Measurements from ENCODE around the gene LTBP3. TPM values are rescaled to one million over a fixed set of nuclear protein-coding genes. Genes with fewer than 3 reads are reported as not detected.

LTBP3 gene
- polyA plus RNA-seq, 1 donor from 2014 or later = 4.6 TPM

DNA sequence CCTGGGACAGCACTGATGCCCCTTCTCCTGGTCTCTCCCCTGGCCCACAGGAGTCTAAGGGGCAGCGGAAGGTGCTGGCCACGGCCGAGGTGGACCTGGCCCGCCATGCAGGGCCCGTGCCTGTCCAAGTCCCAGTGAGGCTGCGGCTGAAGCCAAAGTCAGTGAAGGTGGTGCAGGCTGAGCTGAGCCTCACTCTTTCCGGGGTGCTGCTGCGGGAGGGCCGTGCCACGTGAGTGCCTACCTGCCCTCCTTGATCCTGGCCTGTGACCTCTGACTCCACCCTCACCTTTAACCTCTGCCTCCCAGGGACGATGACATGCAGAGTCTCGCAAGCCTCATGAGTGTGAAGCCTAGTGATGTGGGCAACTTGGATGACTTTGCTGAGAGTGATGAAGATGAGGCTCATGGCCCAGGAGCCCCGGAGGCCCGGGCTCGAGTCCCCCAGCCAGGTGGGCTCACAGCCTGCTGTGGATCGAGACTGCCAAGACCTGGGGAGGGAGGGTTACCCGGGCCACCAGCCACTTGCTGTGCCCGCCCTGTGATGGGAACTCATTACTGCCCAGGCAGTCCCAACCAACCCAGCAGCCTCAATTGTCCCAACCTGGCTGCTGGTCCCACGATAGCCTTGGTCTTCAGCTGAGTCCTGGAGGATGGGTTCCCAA, 22.0 kb upstream of the LTBP3 start:
- Histone ChIP-seq H3K4me3 (ENCODE audit: low read length) (no peak overlapping the region), H3K4me2 (ENCODE audit: low read length) (no peak overlapping the region), H2AFZ (ENCODE audit: low read depth, low read length) (no peak overlapping the region), H3F3A (ENCODE audit: insufficient read depth, low read length, poor library complexity, severe bottlenecking) (no peaks in the 10 kb centered on the region), H3K79me2 (replicated peaks; ENCODE audit: insufficient read depth, low read length) (peaks cover 5% of the 10 kb centered on the region), H4K20me1 (ENCODE audit: insufficient read depth) (peaks cover under 1% of the 10 kb centered on the region), H3K27me3 (ENCODE audit: insufficient read depth, low read depth, low read length) (peaks cover 16% of the 10 kb centered on the region), H3K36me3 (ENCODE audit: insufficient read depth, low read length) (no peaks in the 10 kb centered on the region), H3K9me3 (ENCODE audit: low read length) (no peaks in the 10 kb centered on the region), H3K9me2 (ENCODE audit: insufficient read depth, low read length) (no peaks in the 10 kb centered on the region), H3K27ac (ENCODE audit: low read length) (no peak overlapping the region), H3K9ac (ENCODE audit: low read length) (no peak overlapping the region)
- TF ChIP-seq, protein P1, sequence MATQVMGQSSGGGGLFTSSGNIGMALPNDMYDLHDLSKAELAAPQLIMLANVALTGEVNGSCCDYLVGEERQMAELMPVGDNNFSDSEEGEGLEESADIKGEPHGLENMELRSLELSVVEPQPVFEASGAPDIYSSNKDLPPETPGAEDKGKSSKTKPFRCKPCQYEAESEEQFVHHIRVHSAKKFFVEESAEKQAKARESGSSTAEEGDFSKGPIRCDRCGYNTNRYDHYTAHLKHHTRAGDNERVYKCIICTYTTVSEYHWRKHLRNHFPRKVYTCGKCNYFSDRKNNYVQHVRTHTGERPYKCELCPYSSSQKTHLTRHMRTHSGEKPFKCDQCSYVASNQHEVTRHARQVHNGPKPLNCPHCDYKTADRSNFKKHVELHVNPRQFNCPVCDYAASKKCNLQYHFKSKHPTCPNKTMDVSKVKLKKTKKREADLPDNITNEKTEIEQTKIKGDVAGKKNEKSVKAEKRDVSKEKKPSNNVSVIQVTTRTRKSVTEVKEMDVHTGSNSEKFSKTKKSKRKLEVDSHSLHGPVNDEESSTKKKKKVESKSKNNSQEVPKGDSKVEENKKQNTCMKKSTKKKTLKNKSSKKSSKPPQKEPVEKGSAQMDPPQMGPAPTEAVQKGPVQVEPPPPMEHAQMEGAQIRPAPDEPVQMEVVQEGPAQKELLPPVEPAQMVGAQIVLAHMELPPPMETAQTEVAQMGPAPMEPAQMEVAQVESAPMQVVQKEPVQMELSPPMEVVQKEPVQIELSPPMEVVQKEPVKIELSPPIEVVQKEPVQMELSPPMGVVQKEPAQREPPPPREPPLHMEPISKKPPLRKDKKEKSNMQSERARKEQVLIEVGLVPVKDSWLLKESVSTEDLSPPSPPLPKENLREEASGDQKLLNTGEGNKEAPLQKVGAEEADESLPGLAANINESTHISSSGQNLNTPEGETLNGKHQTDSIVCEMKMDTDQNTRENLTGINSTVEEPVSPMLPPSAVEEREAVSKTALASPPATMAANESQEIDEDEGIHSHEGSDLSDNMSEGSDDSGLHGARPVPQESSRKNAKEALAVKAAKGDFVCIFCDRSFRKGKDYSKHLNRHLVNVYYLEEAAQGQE (IDR thresholded peaks at IDR 0.05; ENCODE audit: borderline replicate concordance) = no peak
- TF ChIP-seq EZH2 (IDR thresholded peaks at IDR 0.05; ENCODE audit: borderline replicate concordance, insufficient read depth, low read length, poor library complexity, severe bottlenecking) = no peak
- TF ChIP-seq SMC3 (conservative IDR thresholded peaks at IDR 0.05; ENCODE audit: poor library complexity) = no peak
- no peak for TF ChIP-seq TAF1 (IDR thresholded peaks at IDR 0.05; ENCODE audit: low read depth)
- TF ChIP-seq MXI1 (conservative IDR thresholded peaks at IDR 0.05; ENCODE audit: poor library complexity, severe bottlenecking) = no peak
- TF ChIP-seq, protein P2, sequence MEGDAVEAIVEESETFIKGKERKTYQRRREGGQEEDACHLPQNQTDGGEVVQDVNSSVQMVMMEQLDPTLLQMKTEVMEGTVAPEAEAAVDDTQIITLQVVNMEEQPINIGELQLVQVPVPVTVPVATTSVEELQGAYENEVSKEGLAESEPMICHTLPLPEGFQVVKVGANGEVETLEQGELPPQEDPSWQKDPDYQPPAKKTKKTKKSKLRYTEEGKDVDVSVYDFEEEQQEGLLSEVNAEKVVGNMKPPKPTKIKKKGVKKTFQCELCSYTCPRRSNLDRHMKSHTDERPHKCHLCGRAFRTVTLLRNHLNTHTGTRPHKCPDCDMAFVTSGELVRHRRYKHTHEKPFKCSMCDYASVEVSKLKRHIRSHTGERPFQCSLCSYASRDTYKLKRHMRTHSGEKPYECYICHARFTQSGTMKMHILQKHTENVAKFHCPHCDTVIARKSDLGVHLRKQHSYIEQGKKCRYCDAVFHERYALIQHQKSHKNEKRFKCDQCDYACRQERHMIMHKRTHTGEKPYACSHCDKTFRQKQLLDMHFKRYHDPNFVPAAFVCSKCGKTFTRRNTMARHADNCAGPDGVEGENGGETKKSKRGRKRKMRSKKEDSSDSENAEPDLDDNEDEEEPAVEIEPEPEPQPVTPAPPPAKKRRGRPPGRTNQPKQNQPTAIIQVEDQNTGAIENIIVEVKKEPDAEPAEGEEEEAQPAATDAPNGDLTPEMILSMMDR (IDR thresholded peaks at IDR 0.05; ENCODE audit: poor library complexity, severe bottlenecking) = no peak
- TF ChIP-seq RAD21 (conservative IDR thresholded peaks at IDR 0.05) = no peak
- TF ChIP-seq EP300 (conservative IDR thresholded peaks at IDR 0.05; ENCODE audit: poor library complexity, severe bottlenecking) = no peak
- no peak for TF ChIP-seq POLR2AphosphoS5 (IDR thresholded peaks at IDR 0.05)

- Histone ChIP-seq H3K9me2 (ENCODE audit: insufficient read depth, low read length) (no peaks in the 10 kb centered on the region), H4K20me1 (ENCODE audit: insufficient read depth) (peaks cover 7% of the 10 kb centered on the region), H3K79me2 (replicated peaks; ENCODE audit: insufficient read depth, low read length) (peaks cover 10% of the 10 kb centered on the region), H3F3A (ENCODE audit: insufficient read depth, low read length, poor library complexity, severe bottlenecking) (no peaks in the 10 kb centered on the region), H2AFZ (ENCODE audit: low read depth, low read length) (no peak overlapping the region), H3K4me2 (ENCODE audit: low read length) (no peak overlapping the region), H3K27me3 (ENCODE audit: insufficient read depth, low read depth, low read length) (peaks cover 13% of the 10 kb centered on the region), H3K27ac (ENCODE audit: low read length) (no peak overlapping the region), H3K9ac (ENCODE audit: low read length) (no peak overlapping the region), H3K4me3 (ENCODE audit: low read length) (no peak overlapping the region), H3K9me3 (ENCODE audit: low read length) (no peaks in the 10 kb centered on the region), H3K36me3 (ENCODE audit: insufficient read depth, low read length) (no peaks in the 10 kb centered on the region)
- TF ChIP-seq POLR2AphosphoS5 (IDR thresholded peaks at IDR 0.05) (no peak), RAD21 (conservative IDR thresholded peaks at IDR 0.05) (no peak), TAF1 (IDR thresholded peaks at IDR 0.05; ENCODE audit: low read depth) (no peak), SMC3 (conservative IDR thresholded peaks at IDR 0.05; ENCODE audit: poor library complexity) (no peak), MXI1 (conservative IDR thresholded peaks at IDR 0.05; ENCODE audit: poor library complexity, severe bottlenecking) (no peak), EP300 (conservative IDR thresholded peaks at IDR 0.05; ENCODE audit: poor library complexity, severe bottlenecking) (no peak)
- TF ChIP-seq, protein P1 (IDR thresholded peaks at IDR 0.05; ENCODE audit: borderline replicate concordance) = no peak
Observed at GRCh38 chr11:65579291-65579690, 21.1 kb upstream of the LTBP3 start.

Measured in neural cell (in vitro differentiated cells).